Measurements from ENCODE around the gene GUCY1A2.
A peak's percentile ranks its signal among the peaks of the same experiment; 100 is the strongest.

Gene GUCY1A2

DNA sequence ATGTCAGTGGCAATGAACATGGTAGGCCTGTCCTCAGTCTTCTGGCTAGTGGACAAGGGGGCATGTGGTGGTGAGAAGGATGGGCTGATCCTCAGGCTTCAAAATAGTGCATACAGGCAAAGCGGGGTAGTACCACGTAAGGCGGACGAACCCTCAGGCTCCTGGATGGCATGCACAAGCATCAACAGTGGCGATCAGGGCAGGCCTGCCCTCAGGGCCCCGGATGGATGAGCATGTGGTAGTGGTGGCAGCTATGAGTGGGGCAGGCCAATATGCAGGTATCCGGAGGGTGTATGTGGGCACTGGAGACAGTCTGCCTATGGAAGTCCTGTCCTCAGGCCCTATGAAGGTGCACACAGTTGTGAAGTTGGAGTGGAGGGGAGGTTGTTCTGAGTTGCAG lies 163.8 kb downstream of the GUCY1A2 start:
- no peaks in the 10 kb centered on the region for H3K36me3 ChIP-seq (ENCODE audit: low read depth)
- no peak overlapping the region for H3K4me3 ChIP-seq (ENCODE audit: severe bottlenecking)
- H3K27ac ChIP-seq (ENCODE audit: poor library complexity, severe bottlenecking), result no peak overlapping the region
- TF ChIP-seq, protein P1, sequence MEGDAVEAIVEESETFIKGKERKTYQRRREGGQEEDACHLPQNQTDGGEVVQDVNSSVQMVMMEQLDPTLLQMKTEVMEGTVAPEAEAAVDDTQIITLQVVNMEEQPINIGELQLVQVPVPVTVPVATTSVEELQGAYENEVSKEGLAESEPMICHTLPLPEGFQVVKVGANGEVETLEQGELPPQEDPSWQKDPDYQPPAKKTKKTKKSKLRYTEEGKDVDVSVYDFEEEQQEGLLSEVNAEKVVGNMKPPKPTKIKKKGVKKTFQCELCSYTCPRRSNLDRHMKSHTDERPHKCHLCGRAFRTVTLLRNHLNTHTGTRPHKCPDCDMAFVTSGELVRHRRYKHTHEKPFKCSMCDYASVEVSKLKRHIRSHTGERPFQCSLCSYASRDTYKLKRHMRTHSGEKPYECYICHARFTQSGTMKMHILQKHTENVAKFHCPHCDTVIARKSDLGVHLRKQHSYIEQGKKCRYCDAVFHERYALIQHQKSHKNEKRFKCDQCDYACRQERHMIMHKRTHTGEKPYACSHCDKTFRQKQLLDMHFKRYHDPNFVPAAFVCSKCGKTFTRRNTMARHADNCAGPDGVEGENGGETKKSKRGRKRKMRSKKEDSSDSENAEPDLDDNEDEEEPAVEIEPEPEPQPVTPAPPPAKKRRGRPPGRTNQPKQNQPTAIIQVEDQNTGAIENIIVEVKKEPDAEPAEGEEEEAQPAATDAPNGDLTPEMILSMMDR (IDR thresholded peaks at IDR 0.05; ENCODE audit: poor library complexity, severe bottlenecking), result no peak
- DNase-seq (ENCODE audit: low spot score) (peak; percentile 21), ATAC-seq (ENCODE audit: low read depth) (no peak)
- H3K27me3 ChIP-seq (ENCODE audit: insufficient read depth, poor library complexity, severe bottlenecking), result no peaks in the 10 kb centered on the region
- no peaks in the 10 kb centered on the region for H3K9me3 ChIP-seq (ENCODE audit: severe bottlenecking)
- H3K4me1 ChIP-seq (ENCODE audit: insufficient read depth, poor library complexity, severe bottlenecking), result no peaks in the 10 kb centered on the region

- Histone ChIP-seq H3K36me3 (ENCODE audit: low read depth) (no peaks in the 10 kb centered on the region), H3K4me3 (ENCODE audit: severe bottlenecking) (no peak overlapping the region), H3K27ac (ENCODE audit: poor library complexity, severe bottlenecking) (no peak overlapping the region), H3K27me3 (ENCODE audit: insufficient read depth, poor library complexity, severe bottlenecking) (peaks cover under 1% of the 10 kb centered on the region), H3K9me3 (ENCODE audit: severe bottlenecking) (no peaks in the 10 kb centered on the region), H3K4me1 (ENCODE audit: insufficient read depth, poor library complexity, severe bottlenecking) (no peaks in the 10 kb centered on the region)
- DNase-seq (ENCODE audit: low spot score) (peak; percentile 18), ATAC-seq (ENCODE audit: low read depth) (no peak)
- TF ChIP-seq, protein P1 (IDR thresholded peaks at IDR 0.05; ENCODE audit: poor library complexity, severe bottlenecking), result no peak
Measured at GRCh38 chr11:106853850-106854401, 164.3 kb downstream of the GUCY1A2 start.

- Histone ChIP-seq H3K4me3 (ENCODE audit: severe bottlenecking) (no peak overlapping the region), H3K36me3 (ENCODE audit: low read depth) (no peaks in the 10 kb centered on the region), H3K27me3 (ENCODE audit: insufficient read depth, poor library complexity, severe bottlenecking) (peaks cover 5% of the 10 kb centered on the region), H3K27ac (ENCODE audit: poor library complexity, severe bottlenecking) (no peak overlapping the region), H3K9me3 (ENCODE audit: severe bottlenecking) (no peaks in the 10 kb centered on the region), H3K4me1 (ENCODE audit: insufficient read depth, poor library complexity, severe bottlenecking) (no peaks in the 10 kb centered on the region)
- ATAC-seq (ENCODE audit: low read depth), result no peak
- TF ChIP-seq, protein P1 (IDR thresholded peaks at IDR 0.05; ENCODE audit: poor library complexity, severe bottlenecking), result no peak
- DNase-seq (ENCODE audit: low spot score), result no peak
Measured at GRCh38 chr11:106852779-106853178, 165.5 kb downstream of the GUCY1A2 start.

- Histone ChIP-seq H3K36me3 (ENCODE audit: low read depth) (no peaks in the 10 kb centered on the region), H3K27me3 (ENCODE audit: insufficient read depth, poor library complexity, severe bottlenecking) (peaks cover 5% of the 10 kb centered on the region), H3K9me3 (ENCODE audit: severe bottlenecking) (no peaks in the 10 kb centered on the region), H3K4me3 (ENCODE audit: severe bottlenecking) (no peak overlapping the region), H3K27ac (ENCODE audit: poor library complexity, severe bottlenecking) (no peak overlapping the region), H3K4me1 (ENCODE audit: insufficient read depth, poor library complexity, severe bottlenecking) (no peaks in the 10 kb centered on the region)
- DNase-seq (ENCODE audit: low spot score), result no peak
- TF ChIP-seq, protein P1 (IDR thresholded peaks at IDR 0.05; ENCODE audit: poor library complexity, severe bottlenecking), result no peak
- ATAC-seq (ENCODE audit: low read depth), result no peak
Measured at GRCh38 chr11:106848526-106848925, 169.8 kb downstream of the GUCY1A2 start.

GRCh38 chr11:106842134-106842533 lies 176.1 kb downstream of the GUCY1A2 start:
- Histone ChIP-seq H3K36me3 (ENCODE audit: low read depth) (no peaks in the 10 kb centered on the region), H3K4me3 (ENCODE audit: severe bottlenecking) (no peak overlapping the region), H3K9me3 (ENCODE audit: severe bottlenecking) (no peaks in the 10 kb centered on the region), H3K4me1 (ENCODE audit: insufficient read depth, poor library complexity, severe bottlenecking) (no peaks in the 10 kb centered on the region), H3K27ac (ENCODE audit: poor library complexity, severe bottlenecking) (no peak overlapping the region), H3K27me3 (ENCODE audit: insufficient read depth, poor library complexity, severe bottlenecking) (no peaks in the 10 kb centered on the region)
- DNase-seq (ENCODE audit: low spot score) (no peak), ATAC-seq (ENCODE audit: low read depth) (no peak)
- TF ChIP-seq, protein P1 (IDR thresholded peaks at IDR 0.05; ENCODE audit: poor library complexity, severe bottlenecking), result no peak

Data from RWPE2 (cell line).